HCT116 (cell line): ENCODE data around the gene MRPL1.
"Not testable (repeated sequence)": the region's sequence is repeated elsewhere in the genome, so short reads cannot be mapped to it uniquely, and the experiment has no call there.

Source experiments
- CEBPB ChIP-seq: IDR thresholded peaks from 2 replicates; pipeline ENCODE4 v1.6.1; 2012; ENCODE audit warnings: low read depth
- CTCF ChIP-seq, 3 experiments: fragments of 200-600 bp in 1 of 3; sonication (generic) in 1 of 3; IDR thresholded peaks in 2 of 3; conservative IDR thresholded peaks in 1 of 3; 2 replicates each; pipeline ENCODE4 v1.5.1; 2012 to 2017; ENCODE audit warnings: low read depth in 2 of 3, low read length in 2 of 3, antibody characterized with exemption in 1 of 3, borderline replicate concordance in 1 of 3, control low read depth in 1 of 3, mild to moderate bottlenecking in 1 of 3, mixed read lengths in 1 of 3, mixed run types in 1 of 3, moderate library complexity in 1 of 3; ENCODE audit not compliant: insufficient read depth in 1 of 3
- EGR1 ChIP-seq: IDR thresholded peaks from 2 replicates; pipeline ENCODE4 v1.6.1; 2012; ENCODE audit warnings: low read depth
- ELF1 ChIP-seq: IDR thresholded peaks from 2 replicates; pipeline ENCODE4 v1.6.1; 2012; ENCODE audit warnings: low read depth, borderline replicate concordance
- EZH2 ChIP-seq: fragments of 200-600 bp; sonication (generic); IDR thresholded peaks from 2 replicates; pipeline ENCODE4 v1.6.1; 2017; ENCODE audit warnings: antibody characterized with exemption, mixed run types
- MAX ChIP-seq: IDR thresholded peaks from 2 replicates; pipeline ENCODE4 v1.6.1; 2012
- POLR2A ChIP-seq: IDR thresholded peaks from 2 replicates; pipeline ENCODE4 v1.7.0; 2011; ENCODE audit warnings: borderline replicate concordance; ENCODE audit not compliant: insufficient read depth, insufficient read length; ENCODE audit errors: extremely low read depth
- POLR2AphosphoS5 ChIP-seq: IDR thresholded peaks from 2 replicates; pipeline ENCODE4 v1.6.1; 2011; ENCODE audit warnings: mild to moderate bottlenecking, low read depth, low read length, moderate library complexity
- RAD21 ChIP-seq: IDR thresholded peaks from 2 replicates; pipeline ENCODE4 v1.6.1; 2012; ENCODE audit warnings: low read depth, mild to moderate bottlenecking
- REST ChIP-seq: IDR thresholded peaks from 2 replicates; pipeline ENCODE4 v1.6.1; 2012; ENCODE audit warnings: low read depth
- SIN3A ChIP-seq: IDR thresholded peaks from 2 replicates; pipeline ENCODE4 v1.6.1; 2012; ENCODE audit warnings: low read depth
- YY1 ChIP-seq: IDR thresholded peaks from 2 replicates; pipeline ENCODE4 v1.6.1; 2011; ENCODE audit warnings: low read length, low read depth, moderate library complexity, mild to moderate bottlenecking; ENCODE audit not compliant: insufficient replicate concordance; ENCODE audit errors: extremely low read depth
- ZBTB33 ChIP-seq: IDR thresholded peaks from 2 replicates; pipeline ENCODE4 v1.6.1; 2011; ENCODE audit warnings: mild to moderate bottlenecking, low read length, moderate library complexity; ENCODE audit not compliant: insufficient replicate concordance; ENCODE audit errors: extremely low read depth
- ZNF274 ChIP-seq: fragments of 200-500 bp; sonication (Bioruptor generic); IDR thresholded peaks from 2 replicates; pipeline ENCODE4 v1.6.1; 2014; ENCODE audit warnings: mild to moderate bottlenecking, low read depth, low read length, inconsistent platforms

- not testable (repeated sequence) for TF ChIP-seq CTCF (IDR thresholded peaks at IDR 0.05 in 2 of 3, conservative IDR thresholded peaks at IDR 0.05 in 1 of 3; ENCODE audit: borderline replicate concordance in 1 of 3, insufficient read depth in 1 of 3, low read depth in 2 of 3, low read length in 2 of 3); CEBPB; SIN3A; ZNF274; ELF1; MAX; EZH2; REST; POLR2A; POLR2AphosphoS5; EGR1; ZBTB33; YY1; RAD21
These were observed 120.4 kb downstream of the MRPL1 start for GRCh38 chr4:77982900-77983540.
